Keratinocyte (primary cell): Measurements from ENCODE around the gene TAS1R3.

Source experiments
- EZH2 ChIP-seq: IDR thresholded peaks from one replicate; pipeline ENCODE4 v1.6.1; 2012; ENCODE audit warnings: inconsistent platforms, mild to moderate bottlenecking, low read length, moderate library complexity
- TF ChIP-seq, protein P1 (sequence below), 3 experiments: IDR thresholded peaks in 1 of 3; conservative IDR thresholded peaks in 1 of 3; optimal IDR thresholded peaks in 1 of 3; 2 replicates in 2 of 3; 3 replicates in 1 of 3; pipeline versions ENCODE3 to v1.5.1; 2011; ENCODE audit warnings: low read length in 3 of 3, mild to moderate bottlenecking in 3 of 3, moderate library complexity in 2 of 3, control low read depth in 1 of 3, inconsistent platforms in 1 of 3; ENCODE audit not compliant: insufficient read depth in 2 of 3; ENCODE audit errors: extremely low read depth in 1 of 3

DNA sequence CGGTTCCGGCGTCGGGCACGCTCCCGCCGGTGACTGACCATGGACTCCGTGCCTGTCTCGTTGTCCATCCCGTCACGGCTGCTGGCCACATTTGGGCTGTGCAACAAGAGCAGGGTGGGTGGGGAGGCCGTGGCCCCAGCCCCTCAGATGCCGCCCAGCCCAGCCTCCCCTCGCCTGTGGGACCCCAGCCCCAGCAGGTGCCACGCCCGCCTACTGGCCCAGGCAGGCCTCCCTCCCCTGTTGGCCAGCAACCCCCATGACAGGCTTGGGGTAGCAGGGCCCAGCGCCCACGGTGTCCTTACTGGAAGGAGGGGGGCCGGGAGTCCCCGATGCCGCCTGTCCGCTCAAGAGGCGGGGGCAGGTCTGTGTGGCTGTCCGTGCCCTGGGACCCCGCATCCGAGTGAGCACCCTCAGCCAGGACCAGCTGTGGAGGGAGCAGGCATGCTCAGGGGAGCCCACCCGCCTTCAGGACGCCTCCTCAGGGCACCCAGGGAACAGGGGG is 11.0 kb downstream of the TAS1R3 start:
- TF ChIP-seq, protein P1, sequence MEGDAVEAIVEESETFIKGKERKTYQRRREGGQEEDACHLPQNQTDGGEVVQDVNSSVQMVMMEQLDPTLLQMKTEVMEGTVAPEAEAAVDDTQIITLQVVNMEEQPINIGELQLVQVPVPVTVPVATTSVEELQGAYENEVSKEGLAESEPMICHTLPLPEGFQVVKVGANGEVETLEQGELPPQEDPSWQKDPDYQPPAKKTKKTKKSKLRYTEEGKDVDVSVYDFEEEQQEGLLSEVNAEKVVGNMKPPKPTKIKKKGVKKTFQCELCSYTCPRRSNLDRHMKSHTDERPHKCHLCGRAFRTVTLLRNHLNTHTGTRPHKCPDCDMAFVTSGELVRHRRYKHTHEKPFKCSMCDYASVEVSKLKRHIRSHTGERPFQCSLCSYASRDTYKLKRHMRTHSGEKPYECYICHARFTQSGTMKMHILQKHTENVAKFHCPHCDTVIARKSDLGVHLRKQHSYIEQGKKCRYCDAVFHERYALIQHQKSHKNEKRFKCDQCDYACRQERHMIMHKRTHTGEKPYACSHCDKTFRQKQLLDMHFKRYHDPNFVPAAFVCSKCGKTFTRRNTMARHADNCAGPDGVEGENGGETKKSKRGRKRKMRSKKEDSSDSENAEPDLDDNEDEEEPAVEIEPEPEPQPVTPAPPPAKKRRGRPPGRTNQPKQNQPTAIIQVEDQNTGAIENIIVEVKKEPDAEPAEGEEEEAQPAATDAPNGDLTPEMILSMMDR (optimal IDR thresholded peaks at IDR 0.05 in 1 of 3, IDR thresholded peaks at IDR 0.05 in 1 of 3, conservative IDR thresholded peaks at IDR 0.05 in 1 of 3; ENCODE audit: extremely low read depth in 1 of 3, insufficient read depth in 2 of 3, low read length in 3 of 3), result no peak
- TF ChIP-seq EZH2, result no peak
